NCI-H345 treated with DMSO at 0.1 percent for 48 hours (cell line): ENCODE results near the gene ZNF845.
"Not testable (repeated sequence)": the region's sequence is repeated elsewhere in the genome, so short reads cannot be mapped to it uniquely, and the experiment has no call there.

Experiments used
- DNase-seq: peaks from one replicate; lab custom pipeline; 2025; ENCODE audit not compliant: unreplicated experiment; lab: John Stamatoyannopoulos, UW

The ZNF845 gene

GRCh38 chr19:53374743-53375142 lies 41.2 kb downstream of the ZNF845 start:
- no peak for DNase-seq

GRCh38 chr19:53381376-53381775 lies 47.8 kb downstream of the ZNF845 start:
- no peak for DNase-seq

- no peak for DNase-seq
Observed at GRCh38 chr19:53388168-53388567, 54.6 kb downstream of the ZNF845 start.

- no peak for DNase-seq
Observed at GRCh38 chr19:53388904-53389303, 55.4 kb downstream of the ZNF845 start.

GRCh38 chr19:53389571-53389970 lies 56.0 kb downstream of the ZNF845 start:
- DNase-seq = no peak

GRCh38 chr19:53389978-53390377 lies 56.4 kb downstream of the ZNF845 start:
- DNase-seq = no peak

GRCh38 chr19:53394522-53394973 lies 61.0 kb downstream of the ZNF845 start:
- DNase-seq = no peak

GRCh38 chr19:53394974-53395839 lies 61.7 kb downstream of the ZNF845 start, which contains the start of gene ZNF765:
Gene ZNF765 (plus strand): TSS chr19:53395149. CDS start chr19:53398016, 2,867 bp downstream.
- peak; percentile 37 for DNase-seq

GRCh38 chr19:53395840-53396524 lies 62.4 kb downstream of the ZNF845 start:
- not testable (repeated sequence) for DNase-seq

GRCh38 chr19:53396525-53396868 lies 62.9 kb downstream of the ZNF845 start:
- no peak for DNase-seq

- not testable (repeated sequence) for DNase-seq
Observed at GRCh38 chr19:53397918-53398317, 64.4 kb downstream of the ZNF845 start.
